Measurements from ENCODE around the gene FAM98B. TPM values are rescaled to one million over a fixed set of nuclear protein-coding genes. Genes with fewer than 3 reads are reported as not detected.

FAM98B gene
- total RNA-seq, 2 experiments from 2014 or later = 8.5 to 29.1 TPM

DNA sequence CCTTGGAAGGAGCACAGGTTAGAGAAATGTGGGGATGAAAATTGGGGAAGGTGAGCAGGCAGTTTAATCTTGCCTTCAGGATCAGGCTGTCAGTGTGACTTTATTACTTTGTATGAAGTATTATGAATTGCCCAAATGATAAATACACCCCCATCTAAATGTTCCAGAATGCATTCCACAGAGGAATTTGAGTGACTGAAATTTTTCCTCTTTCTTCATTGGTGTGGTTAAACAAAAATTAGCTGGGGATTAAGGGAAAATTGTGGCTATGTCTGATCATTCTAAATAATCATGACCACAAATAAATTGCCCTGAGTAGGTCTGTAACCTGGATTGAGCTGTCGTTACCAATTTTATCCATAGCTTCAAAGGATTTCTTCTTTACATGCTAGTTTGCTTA is 33.5 kb downstream of the FAM98B start:
- DNase-seq (ENCODE audit: low spot score) = no peak
- ChIA-PET POLR2A (no interaction called here), CTCF (ENCODE audit: unreplicated experiment) (no interaction called here)
- Histone ChIP-seq H2AFZ (ENCODE audit: low read length) (no peak overlapping the region), H3K9me2 (ENCODE audit: insufficient read depth, low read length) (no peaks in the 10 kb centered on the region), H3K4me1 (ENCODE audit: insufficient read depth, low read length, poor library complexity, severe bottlenecking) (no peaks in the 10 kb centered on the region), H4K20me1 (ENCODE audit: insufficient read depth, low read length) (no peaks in the 10 kb centered on the region), H3K27ac (ENCODE audit: low read depth, low read length, poor library complexity, severe bottlenecking) (no peak overlapping the region), H3K4me2 (ENCODE audit: low read length) (no peak overlapping the region), H3K4me3 (ENCODE audit: low read depth, low read length, poor library complexity, severe bottlenecking) (no peak overlapping the region), H3K9me3 (ENCODE audit: low read length) (no peaks in the 10 kb centered on the region), H3K36me3 (ENCODE audit: insufficient read depth, low read length) (peaks cover 21% of the 10 kb centered on the region), H3K79me2 (ENCODE audit: insufficient read depth, low read depth, low read length) (no peaks in the 10 kb centered on the region)
- BruUV-seq (replicated peaks) = no TSS peak
- TF ChIP-seq, protein P1, sequence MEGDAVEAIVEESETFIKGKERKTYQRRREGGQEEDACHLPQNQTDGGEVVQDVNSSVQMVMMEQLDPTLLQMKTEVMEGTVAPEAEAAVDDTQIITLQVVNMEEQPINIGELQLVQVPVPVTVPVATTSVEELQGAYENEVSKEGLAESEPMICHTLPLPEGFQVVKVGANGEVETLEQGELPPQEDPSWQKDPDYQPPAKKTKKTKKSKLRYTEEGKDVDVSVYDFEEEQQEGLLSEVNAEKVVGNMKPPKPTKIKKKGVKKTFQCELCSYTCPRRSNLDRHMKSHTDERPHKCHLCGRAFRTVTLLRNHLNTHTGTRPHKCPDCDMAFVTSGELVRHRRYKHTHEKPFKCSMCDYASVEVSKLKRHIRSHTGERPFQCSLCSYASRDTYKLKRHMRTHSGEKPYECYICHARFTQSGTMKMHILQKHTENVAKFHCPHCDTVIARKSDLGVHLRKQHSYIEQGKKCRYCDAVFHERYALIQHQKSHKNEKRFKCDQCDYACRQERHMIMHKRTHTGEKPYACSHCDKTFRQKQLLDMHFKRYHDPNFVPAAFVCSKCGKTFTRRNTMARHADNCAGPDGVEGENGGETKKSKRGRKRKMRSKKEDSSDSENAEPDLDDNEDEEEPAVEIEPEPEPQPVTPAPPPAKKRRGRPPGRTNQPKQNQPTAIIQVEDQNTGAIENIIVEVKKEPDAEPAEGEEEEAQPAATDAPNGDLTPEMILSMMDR (conservative IDR thresholded peaks at IDR 0.05; ENCODE audit: low read length) = no peak
- no peak for TF ChIP-seq EZH2phosphoT487 (IDR thresholded peaks at IDR 0.05; ENCODE audit: borderline replicate concordance, low read depth, low read length)
- intact Hi-C loops (cut with micrococcal nuclease; ENCODE audit: unreplicated experiment) = no loop called here

DNA sequence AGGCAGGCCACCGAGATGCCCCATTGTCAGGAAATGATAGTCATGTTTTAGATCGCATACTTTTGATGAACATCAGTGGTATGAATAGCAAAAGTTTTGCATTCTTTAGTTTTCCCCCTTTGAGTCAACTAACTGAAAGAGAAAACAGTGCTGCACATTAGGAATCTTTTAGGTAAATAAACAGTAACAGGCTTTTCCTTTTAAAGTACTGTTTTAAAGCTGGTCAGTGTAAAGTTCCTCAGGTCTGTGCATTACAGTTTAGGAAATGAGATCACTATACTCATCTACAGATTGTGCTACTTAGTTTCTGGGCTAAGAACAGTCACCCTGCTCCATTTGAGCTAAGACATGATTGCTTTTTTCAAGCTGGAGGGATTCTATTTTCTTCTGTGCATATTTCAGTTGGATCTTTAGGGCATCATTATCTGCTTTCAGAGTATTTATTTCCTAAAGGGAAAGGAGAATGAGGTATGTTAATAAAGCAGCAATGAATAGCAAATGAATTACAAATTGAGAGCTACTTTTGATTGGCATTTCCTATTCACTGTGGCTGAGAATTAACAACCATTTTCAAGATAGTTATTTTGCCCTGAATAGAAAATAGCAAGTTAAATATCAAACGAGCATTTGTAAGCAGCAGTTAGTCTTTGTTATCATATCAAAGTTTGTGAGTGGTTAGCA is 36.5 kb downstream of the FAM98B start:
- H3K4me3 ChIP-seq (ENCODE audit: low read depth, low read length, poor library complexity, severe bottlenecking) = no peak overlapping the region
- peaks cover 8% of the 10 kb centered on the region; the same call in 1 of the 2 replicates for H3K36me3 ChIP-seq (ENCODE audit: insufficient read depth, low read length)
- BruUV-seq (replicated peaks) = no TSS peak
- ChIA-PET CTCF (ENCODE audit: unreplicated experiment) (no interaction called here), POLR2A (interaction anchor here (1.3 to 1.6 kb wide), 3 partner anchors 9 to 25 kb away, joined by 3 to 4 read pairs (median 4); no protein-coding TSS in a partner anchor)
- no peak overlapping the region for H3K4me2 ChIP-seq (ENCODE audit: low read length)
- H3K9me2 ChIP-seq (ENCODE audit: insufficient read depth, low read length) = no peaks in the 10 kb centered on the region
- H4K20me1 ChIP-seq (ENCODE audit: insufficient read depth, low read length) = no peaks in the 10 kb centered on the region
- H2AFZ ChIP-seq (ENCODE audit: low read length) = no peak overlapping the region
- TF ChIP-seq EZH2phosphoT487 (IDR thresholded peaks at IDR 0.05; ENCODE audit: borderline replicate concordance, low read depth, low read length) = no peak
- TF ChIP-seq, protein P1 (conservative IDR thresholded peaks at IDR 0.05; ENCODE audit: low read length) = no peak
- H3K79me2 ChIP-seq (ENCODE audit: insufficient read depth, low read depth, low read length) = no peaks in the 10 kb centered on the region
- intact Hi-C loops (cut with micrococcal nuclease; ENCODE audit: unreplicated experiment) = no loop called here
- DNase-seq (ENCODE audit: low spot score) = no peak
- H3K27ac ChIP-seq (ENCODE audit: low read depth, low read length, poor library complexity, severe bottlenecking) = no peak overlapping the region
- no peaks in the 10 kb centered on the region for H3K4me1 ChIP-seq (ENCODE audit: insufficient read depth, low read length, poor library complexity, severe bottlenecking)
- no peaks in the 10 kb centered on the region for H3K9me3 ChIP-seq (ENCODE audit: low read length)

DNA sequence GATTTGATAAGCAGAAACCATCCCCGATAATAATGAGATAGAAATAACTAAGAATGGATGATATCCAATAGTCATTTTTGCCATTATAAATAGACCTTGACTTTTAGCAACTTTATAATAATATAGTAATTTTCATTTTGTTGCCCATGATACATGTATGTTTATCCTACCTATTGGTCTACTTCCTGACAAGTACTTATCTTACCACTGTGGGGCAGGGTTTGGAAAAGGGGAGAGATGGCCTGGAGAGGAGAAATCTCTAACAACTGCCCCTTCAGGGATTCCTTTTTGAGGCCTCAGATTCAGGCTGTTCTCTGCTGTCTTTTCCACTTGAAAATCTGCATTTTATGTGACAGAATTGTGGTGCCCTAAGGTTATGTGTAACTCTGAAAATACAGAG is 42.2 kb downstream of the FAM98B start:
- H4K20me1 ChIP-seq (ENCODE audit: insufficient read depth, low read length) = no peaks in the 10 kb centered on the region
- no peak overlapping the region for H3K4me2 ChIP-seq (ENCODE audit: low read length)
- no peaks in the 10 kb centered on the region for H3K9me3 ChIP-seq (ENCODE audit: low read length)
- ChIA-PET POLR2A (interaction anchor here (0.6 to 0.7 kb wide), 3 partner anchors 42 to 798 kb away, joined by 3 to 4 read pairs (median 3); partner anchors contain the start of gene FAM98B), CTCF (ENCODE audit: unreplicated experiment) (no interaction called here)
- peaks cover 13% of the 10 kb centered on the region for H3K36me3 ChIP-seq (ENCODE audit: insufficient read depth, low read length)
- DNase-seq (ENCODE audit: low spot score) = no peak
- H3K79me2 ChIP-seq (ENCODE audit: insufficient read depth, low read depth, low read length) = no peaks in the 10 kb centered on the region
- intact Hi-C loops (cut with micrococcal nuclease; ENCODE audit: unreplicated experiment) = no loop called here
- TF ChIP-seq EZH2phosphoT487 (IDR thresholded peaks at IDR 0.05; ENCODE audit: borderline replicate concordance, low read depth, low read length) = no peak
- TF ChIP-seq, protein P1 (conservative IDR thresholded peaks at IDR 0.05; ENCODE audit: low read length) = no peak; the same call in 1 of the 2 replicates
- no peak overlapping the region for H2AFZ ChIP-seq (ENCODE audit: low read length)
- no peaks in the 10 kb centered on the region for H3K9me2 ChIP-seq (ENCODE audit: insufficient read depth, low read length)
- H3K27ac ChIP-seq (ENCODE audit: low read depth, low read length, poor library complexity, severe bottlenecking) = no peak overlapping the region
- H3K4me3 ChIP-seq (ENCODE audit: low read depth, low read length, poor library complexity, severe bottlenecking) = no peak overlapping the region
- no peaks in the 10 kb centered on the region for H3K4me1 ChIP-seq (ENCODE audit: insufficient read depth, low read length, poor library complexity, severe bottlenecking)
- no TSS peak for BruUV-seq (replicated peaks)

All from OCI-LY7 (cell line).